Daoy (cell line): Measurements from ENCODE around the gene PCNX1. TPM values are rescaled to one million over a fixed set of nuclear protein-coding genes. Genes with fewer than 3 reads are reported as not detected.
"Not testable (repeated sequence)": the region's sequence is repeated elsewhere in the genome, so short reads cannot be mapped to it uniquely, and the experiment has no call there.

ENCODE experiments used
- DNase-seq: peaks from one replicate; pipeline ENCODE4 v3.0.0-alpha.2; 2015; ENCODE audit warnings: low read depth
- total RNA-seq: library from RNA; depleted of rRNA; stranded (reverse); fragments of >200 nt; shearing (Covaris generic); gene quantifications from 2 replicates; pipeline ENCODE4 v1.2.3, GENCODE V29; 2014; rRNA removed

Gene PCNX1
- 17.2 and 21.6 TPM in 2 replicates for total RNA-seq

DNA sequence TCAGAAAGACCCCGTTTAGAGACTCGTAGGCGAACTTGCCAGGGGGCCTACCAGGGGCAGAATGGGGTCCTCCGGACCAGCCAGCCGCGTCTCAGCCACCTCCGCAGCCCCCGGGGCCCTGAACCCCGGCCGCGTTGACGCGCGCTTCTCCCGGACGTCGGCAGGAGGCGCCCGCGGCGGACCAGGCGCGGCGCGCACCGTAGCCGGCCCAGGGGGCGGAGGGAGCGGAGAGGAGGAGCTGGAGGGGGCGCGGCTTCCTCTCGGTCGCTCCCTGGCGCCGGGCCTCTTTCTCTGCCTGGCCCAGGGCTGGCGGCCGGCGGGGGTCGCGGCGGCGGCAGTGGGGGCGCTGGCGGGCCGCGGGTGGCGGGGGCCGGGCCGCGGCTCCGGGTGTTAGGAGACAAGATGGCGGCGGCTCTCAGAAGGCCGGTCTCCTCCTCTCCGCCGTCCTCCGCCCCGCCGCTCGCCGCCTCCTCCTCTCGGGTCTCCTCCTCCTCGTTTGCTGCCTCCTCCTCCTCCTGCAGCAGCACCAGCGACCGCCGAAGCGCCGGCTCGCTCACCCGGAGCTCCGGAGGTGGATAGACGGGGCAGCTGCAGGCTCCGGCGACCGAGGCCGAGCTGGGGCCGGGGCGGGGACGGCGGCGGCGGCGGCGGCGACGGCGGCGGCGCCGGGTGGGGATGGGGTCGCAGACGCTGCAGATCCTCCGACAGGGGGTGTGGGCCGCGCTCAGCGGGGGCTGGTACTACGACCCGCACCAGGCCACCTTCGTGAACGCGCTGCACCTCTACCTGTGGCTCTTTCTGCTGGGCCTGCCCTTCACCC is at the start of gene PCNX1:
Gene PCNX1 (plus strand): TSS at position 284 of the 820 bp plus-strand sequence. CDS start 392 bp downstream, at position 676.
- DNase-seq, result peak; percentile 94

DNA sequence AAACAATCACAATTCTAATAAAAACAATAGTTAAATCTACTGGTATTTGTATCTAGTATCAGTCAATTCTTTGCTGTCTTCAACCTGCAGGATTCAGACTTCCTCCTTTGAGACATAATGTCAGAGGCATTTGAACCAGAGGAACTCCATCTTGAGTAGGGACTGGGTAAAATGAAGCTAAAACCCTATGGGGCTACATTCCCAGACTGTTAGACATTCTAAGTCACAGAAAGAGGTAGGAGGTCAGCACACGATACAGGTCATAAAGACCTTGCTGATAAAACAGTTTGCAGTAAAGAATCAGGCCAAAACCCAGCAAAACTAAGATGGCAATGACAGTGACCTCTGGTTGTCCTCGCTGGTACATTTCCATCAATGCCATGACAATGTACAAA is 49.8 kb upstream of the PCNX1 start:
- DNase-seq, result peak; percentile 61

DNA sequence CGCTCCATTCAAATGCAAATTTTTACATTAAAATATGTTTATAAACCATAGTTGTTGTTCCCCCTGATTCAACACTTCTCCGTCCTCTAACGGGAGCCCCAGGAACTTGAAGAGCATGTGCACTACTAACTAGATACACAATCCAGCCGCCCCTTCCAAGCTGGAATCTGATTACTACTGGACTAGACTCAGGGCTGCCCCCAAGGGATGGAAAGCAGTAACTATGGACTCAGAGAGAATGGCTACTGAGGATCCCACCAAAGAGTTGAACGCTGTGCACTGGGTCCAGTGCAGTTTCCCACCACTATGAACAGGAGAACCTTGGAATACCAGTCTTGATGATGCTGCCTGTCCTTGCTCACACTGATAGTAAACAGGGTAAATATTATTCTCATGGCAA is 48.6 kb upstream of the PCNX1 start:
- peak; percentile 20 for DNase-seq

DNA sequence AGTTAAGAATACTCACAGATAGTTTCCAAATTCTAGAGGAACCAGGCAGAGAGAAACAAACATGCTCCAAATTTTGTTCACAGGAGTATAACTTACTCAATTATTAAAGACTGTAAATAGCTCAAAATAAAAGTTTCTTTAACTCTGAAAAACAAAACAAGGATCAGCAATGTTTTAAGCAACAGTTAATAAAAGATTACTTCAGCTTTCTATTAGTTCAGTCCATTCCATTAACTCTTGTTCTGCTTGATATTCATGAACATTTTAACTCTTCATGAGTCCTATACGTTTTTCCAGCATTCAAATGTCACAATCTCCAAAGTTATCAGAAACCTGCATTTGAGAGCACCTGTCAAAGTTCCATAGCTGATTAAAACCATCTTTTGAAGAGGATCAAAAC is 40.3 kb upstream of the PCNX1 start:
- not testable (repeated sequence) for DNase-seq

DNA sequence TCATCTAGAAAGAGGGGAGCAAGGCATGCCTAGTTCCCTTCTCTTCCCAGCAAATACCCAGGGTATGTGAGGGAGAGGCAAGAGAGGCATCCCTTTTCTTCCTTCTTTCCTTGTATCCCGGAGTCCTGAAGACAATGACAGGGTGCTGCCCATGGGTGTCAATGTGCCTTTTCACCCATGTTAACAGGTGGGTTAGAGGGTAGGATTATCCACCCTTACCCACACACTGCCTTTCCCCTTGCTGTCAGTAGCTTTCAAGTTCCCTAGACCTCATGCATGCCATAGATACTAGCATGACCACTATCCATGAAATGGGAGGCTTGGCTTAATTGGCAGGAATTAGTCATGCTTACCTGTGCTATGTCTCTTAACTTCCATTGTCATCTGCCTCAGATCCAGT is 36.3 kb upstream of the PCNX1 start:
- DNase-seq, result no peak

DNA sequence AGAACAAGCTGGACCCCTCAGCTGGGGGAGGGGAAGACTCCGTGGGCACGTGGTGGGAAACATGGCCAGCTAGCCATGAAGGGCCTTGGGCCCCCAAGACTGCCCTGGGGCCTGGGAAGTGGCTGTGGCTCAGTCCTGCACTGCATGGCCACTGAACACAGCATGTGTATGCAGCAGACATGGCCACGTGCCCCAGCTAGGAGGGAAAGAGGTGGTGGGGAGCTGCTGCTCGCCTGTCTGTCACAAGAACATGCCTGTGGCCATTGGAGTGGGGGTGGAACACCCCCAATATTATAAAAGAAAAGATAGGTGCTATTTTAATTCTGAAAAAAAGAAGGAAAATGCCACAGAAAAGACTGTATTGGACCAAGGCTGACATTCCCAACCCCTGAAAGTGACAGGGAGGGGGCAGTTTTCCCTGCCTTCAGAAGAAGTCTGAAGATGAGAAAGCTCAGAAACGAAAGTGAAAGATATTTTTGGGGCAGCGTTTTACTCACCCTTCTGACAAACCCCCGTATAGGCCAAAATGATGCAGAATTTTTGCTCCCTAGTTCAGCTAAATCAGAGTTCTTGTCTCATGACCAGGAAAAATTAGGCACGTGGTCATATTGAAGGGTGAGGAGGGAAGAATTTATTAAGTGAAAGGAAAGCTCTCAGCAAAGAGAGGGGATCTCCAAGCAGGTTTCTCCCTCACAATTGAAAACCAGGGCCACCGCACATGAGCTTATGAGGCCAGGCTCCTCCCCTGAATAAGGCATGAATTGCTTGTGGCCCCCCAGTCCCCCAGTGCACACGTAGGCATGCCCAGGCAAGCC is 35.2 kb upstream of the PCNX1 start:
- no peak for DNase-seq

DNA sequence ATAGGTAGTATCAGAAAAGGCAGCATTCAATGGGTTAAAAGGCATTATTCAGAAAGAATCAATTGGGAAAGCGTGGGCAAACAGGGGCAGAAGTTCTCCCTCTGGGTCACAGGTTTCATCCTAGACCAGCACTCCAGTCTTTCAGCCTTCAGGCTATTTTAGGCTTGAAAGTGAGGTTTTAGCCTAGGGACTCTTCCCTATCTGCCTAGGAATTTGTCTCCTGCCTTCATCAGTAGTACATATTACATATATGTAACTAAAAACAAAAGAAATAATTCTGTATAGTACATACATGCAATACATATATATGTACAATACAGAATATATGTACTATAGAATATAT is 34.6 kb upstream of the PCNX1 start:
- no peak for DNase-seq

DNA sequence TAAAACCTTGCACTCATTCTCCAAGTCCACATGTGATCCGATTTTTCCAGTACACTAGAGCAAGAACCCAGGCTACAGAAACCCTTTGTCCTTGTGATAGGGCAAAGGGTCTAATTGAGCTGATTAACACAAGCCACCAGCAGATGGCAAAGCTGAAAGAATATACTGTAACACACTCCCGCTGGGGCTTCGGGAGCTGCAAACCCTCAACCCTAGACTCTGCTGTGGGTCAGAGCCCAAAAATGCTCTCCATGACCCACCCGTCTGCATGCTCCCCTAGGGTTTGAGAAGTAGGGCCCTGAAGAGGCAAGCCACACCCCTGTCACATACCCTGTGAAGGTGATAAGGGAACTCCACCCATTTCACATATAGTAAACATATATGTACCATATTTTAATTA is 33.6 kb upstream of the PCNX1 start:
- DNase-seq, result no peak

DNA sequence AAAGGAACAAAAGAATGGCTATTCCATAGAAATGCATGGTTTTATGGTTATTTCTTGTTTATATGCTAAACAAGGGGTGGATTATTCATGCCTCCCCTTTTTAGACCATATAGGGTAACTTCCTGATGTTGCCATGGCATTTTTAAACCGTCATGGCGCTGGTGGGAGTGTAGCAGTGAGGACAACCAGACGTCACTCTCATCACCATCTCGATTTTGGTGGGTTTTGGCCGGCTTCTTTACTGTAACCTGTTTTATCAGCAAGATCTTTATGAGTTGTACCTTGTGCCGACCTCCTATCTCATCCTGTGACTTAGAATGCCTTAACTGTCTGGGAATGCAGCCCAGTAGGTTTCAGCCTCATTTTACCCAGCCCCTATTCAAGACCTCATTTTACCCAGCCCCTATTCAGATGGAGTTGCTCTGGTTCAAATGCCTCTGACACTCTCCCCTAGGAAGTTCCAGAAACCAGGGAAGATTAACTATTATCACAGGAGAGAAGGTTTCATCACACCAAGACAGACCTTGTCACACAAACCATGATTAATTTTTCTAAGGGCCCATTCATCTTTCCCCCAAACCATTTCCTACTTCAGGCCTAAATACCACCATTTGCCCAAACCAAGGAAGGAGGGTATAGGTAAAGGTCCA is 31.3 kb upstream of the PCNX1 start:
- DNase-seq, result not testable (repeated sequence)

DNA sequence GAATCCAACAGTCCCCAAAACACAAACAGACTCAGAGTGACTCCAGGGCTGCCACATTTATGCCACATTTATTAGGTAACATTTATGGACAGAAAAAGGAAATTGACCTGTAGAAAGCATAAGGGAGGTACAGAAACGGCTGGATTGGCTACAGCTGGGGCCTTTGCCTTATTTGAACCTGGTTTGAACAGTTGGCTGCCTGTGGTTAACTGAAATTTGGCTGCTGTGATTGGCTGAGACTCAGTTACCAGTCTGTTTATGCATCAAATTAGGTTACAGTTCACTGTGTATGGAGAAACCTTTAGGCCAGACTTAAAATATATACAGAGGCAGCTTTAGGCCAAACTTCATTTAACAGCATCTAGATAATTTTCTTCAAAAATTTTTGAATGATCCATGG is 27.8 kb upstream of the PCNX1 start:
- no peak for DNase-seq

DNA sequence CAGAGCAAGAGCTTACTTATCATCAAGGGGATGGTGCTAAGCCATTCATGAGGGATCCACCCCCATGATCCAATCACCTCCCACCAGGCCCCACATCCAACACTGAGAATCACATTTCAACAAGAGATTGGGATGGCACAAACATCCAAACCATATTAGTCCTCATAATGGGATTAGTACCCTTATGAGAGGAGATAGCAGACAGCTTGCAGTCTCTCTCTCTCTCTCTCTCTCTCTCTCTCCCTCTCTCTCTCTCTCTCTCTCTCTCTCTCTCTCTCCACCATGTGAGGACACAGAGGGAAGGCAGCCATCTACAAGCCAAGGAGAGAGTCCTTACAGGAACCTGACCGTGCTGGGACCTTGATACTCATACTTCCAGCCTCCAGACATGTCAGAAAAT is 26.4 kb upstream of the PCNX1 start:
- not testable (repeated sequence) for DNase-seq

DNA sequence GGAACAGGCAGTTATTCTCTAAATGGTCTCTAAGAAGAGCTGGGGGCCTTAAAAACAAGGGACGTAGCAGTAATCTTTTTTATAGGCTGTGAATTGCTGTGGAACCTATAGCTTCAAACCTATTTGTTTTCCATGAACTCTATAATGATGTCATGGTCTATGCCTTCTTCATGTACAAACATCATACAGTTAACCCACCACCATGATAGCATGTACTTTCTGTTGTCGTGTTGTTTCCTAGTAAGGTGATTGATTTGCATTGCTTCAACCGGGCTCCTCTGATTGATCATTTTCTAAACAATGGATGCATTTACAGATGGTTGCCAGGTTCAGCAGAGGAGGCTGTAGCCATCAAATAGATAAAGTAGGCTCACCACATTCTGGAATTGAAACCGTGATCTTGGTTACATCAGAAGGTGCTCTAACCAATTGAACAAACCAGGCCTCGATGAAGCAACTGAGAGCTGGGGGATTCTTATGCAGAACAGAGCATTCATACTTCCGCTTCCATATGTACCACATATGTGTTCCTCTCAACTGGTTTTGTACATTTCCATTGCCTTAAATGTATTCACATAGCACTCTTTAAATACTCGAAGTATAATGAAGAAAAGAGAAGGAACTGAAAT is 25.6 kb upstream of the PCNX1 start:
- DNase-seq, result no peak

DNA sequence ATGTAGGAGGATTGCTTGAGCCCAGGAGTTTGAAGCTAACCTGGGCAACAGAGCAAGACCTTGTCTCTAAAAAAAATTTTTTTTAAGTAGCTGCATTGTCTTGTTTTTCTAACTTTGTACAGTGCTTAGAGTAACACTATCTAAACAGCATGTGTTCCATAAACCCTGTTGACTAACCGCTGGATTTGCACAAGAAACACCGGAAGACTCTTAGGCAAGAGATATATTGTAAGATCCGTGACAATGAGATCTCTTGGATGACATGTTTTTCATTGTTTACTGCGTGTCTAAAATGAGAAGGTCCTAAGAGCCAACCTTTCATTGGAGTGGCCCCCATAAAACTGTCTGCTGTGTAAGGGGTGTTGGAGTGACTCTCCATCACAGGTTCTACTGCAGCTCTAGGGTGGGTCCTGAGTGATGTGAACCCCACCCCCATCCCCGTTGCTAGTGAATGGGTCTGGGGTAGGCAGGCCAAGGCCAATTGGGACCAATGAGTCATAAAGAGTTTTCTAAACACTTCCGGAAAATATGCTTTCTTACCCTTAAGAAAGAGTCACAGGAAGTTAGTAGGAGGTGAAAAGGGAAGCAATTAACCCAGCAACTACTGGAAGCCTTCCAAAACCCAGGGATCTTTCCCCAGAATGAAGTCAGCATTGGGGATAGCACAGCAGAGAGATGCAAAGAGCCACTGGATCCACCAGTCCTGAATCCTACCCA is 24.3 kb upstream of the PCNX1 start:
- DNase-seq, result peak; percentile 82

DNA sequence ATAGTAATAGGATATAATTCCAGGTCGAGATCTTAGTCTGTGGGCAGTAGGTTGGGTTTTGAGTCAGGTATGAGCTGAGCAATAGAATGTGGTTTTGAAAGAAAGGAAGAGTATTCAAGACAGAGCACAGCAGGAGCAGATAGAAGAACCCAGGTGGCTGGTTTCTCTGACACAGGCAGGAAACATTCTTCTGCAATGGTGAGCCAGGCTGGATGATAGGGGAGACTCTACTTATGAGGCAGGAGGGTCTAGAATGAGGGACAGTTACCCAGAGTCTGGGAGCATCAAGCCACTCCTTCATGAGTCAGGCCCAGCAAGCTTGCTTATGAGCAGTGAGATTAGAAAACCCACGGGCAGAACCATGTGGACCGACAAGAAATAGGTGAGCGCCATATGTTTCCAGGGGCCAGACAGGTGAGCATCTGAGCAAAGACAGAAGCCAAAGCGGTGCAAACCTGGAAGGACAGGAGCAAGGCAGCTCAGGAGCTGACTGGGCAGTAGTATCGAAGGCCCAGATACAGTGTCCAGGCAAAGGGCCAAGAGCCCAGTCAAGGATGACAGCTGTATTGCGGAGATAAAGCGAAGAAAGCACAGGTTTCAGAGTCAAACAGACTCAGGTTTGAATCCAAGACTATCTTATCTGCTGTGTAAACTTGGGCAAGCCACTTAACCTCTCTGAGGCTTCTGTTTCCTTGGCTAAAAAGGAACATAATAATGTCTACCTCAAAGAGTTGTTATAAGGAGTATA is 22.5 kb upstream of the PCNX1 start:
- DNase-seq, result no peak

DNA sequence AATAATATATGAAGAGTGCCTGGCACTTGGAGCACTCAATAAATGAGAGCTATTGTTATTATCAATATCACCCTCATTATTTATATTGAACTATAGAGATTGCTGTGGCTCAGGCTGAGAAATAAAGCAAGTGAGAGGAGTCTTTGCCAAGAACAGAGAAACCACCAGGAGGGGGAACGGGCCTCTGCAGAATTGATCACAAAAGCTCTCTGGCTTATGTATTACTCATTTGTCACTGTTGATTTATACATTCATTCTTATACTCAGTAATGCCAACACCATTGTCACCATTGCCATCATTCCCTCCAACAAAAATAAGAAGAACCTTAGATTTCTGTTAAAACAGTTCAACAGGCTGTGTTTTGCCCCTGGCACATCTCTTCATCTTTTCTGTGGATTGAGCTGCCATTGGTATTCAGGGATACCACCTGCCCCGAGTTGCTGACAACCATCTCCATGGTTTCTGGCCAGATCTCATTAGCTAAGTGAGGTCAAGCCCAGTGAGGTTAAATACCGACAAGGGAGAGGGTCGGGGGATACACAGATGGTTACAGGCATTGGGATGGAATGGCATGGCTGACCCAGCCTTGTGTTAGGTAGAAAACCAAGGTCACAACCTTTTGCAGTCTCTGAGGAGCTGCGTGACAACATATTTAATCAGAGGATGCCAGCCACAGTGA is 21.8 kb upstream of the PCNX1 start:
- DNase-seq, result no peak

DNA sequence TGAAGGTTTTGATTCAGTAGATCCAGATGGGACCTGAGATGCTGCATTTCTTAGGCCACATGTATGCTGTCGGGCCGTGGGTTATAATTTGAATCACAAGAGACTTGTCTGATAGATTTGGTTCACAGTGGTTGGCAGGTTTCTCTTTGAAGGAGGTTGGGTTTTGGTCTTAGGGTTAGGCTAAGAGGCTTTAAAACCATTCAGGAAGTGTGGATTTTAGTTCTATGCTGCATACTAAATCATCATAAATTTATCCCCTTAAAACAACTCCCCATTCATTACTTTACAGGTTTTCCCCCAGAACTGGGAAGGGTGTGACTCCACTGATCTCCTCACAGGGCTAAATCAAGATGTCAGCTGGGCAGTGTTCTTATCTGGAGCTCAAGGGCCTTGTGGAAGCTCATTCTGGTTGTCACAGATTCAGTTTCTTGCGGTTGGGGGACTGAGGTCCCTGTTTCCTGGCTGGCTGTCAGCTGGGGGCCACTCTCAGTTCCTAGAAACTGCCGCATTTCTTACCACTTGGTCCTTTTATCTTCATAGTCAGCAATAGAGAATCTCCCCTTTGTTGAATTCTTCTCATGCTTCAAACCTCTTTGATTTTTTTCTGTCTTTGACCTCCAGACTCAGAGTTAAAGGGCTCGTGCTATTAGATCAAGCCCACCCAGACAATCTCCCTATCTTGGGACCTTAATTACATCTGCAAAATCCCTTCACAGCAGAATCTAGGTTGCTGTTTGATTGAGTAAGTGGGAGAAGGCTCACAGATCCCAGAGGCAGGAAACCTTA is 20.6 kb upstream of the PCNX1 start:
- no peak for DNase-seq

DNA sequence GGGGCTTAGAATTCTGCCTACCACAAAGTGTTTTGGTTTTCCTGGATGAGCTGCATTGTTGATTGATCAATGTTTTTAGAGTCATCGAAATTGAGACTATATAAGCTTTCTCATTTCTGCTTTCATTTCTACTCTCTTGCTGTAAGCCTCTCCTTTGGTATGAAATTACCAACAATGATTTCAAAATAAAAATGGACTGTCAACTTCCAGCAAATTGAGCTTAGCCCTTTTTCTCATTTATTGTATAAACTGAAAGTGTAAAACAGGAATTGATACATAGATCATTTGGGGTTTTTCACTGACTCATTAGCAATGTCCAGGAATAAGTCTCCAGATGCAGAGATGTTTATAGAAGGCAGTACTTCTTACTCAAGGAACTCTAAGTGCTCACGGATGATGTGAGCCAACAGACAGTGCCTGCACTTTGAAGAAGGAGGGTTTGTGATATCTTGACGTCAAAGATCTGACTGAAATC is 20.0 kb upstream of the PCNX1 start:
- DNase-seq, result peak; percentile 13

DNA sequence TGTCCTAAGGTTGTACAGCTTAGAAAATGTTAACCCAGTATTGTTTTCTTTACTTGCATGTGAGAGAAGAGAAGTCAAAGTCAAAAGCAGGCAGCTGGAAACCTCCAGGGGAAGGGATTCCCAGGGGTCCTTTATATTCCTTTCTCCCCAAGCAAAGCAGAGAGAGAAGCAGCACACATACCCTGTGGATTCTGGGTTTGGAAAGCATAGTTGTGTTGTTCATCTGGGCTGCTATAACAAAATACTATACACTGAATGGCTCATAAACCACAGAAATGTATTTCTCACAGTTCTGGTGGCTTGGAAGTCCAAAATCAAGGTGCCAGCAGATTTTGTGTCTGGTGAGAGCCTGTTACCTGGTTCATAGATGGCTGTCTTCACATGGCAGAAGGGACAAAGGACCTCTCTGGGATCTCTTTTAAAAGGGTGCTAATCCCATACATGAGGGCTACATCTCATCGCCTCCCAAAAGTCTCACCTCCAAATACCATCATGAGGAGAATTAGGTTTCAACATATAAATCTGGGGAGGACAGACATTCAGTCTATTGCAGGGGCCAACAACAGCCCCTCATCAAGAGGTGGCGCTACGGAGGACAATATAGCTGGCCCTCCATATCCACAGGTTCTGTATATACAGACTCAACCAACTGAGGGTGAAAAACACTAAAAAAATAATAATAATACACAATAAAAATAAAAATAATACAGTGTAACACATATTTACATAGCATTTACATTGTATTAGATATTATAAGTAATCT is 19.3 kb upstream of the PCNX1 start:
- DNase-seq, result no peak
